SH-SY5Y (cell line): Measurements from ENCODE around the gene GAN.

ENCODE experiments used
- GATA2 ChIP-seq: IDR thresholded peaks from 2 replicates; pipeline ENCODE4 v1.6.1; 2011; ENCODE audit warnings: mild to moderate bottlenecking, low read depth, low read length
- GATA3 ChIP-seq: IDR thresholded peaks from 2 replicates; pipeline ENCODE4 v1.6.1; 2011; ENCODE audit warnings: low read depth, mild to moderate bottlenecking, low read length, moderate library complexity

DNA sequence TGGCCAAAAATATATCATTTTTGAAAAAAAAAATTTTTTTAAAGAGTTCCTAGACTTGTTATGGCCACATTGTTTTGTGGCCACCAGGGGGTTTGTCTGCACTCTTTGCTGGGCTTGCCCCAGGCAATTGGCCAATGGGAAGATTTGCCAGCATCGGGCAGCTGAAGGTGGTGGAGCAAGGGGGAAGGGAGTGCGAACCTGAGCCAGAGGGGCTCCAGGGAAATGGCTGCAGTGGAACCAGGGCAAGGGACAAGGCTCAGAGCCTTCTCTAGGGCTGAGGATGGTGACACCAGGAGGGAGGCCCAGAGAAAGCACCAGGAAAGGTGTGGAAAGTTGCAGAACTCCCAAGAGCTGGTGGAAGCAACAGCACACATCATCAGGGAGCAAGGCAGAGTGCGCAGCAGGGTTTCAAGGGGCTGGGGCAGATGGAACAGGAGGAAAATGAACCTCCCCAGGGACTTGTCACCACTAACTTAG is 114.3 kb downstream of the GAN start:
- TF ChIP-seq GATA2: no peak
- TF ChIP-seq GATA3: no peak
